Transverse colon (tissue), 4 donors: Measurements from ENCODE around the gene CFAP97D2. TPM values are rescaled to one million over a fixed set of nuclear protein-coding genes. Genes with fewer than 3 reads are reported as not detected.
"Not testable (repeated sequence)": the region's sequence is repeated elsewhere in the genome, so short reads cannot be mapped to it uniquely, and the experiment has no call there.

ENCODE experiments used
- DNase-seq: peaks from one replicate; pipeline ENCODE4 v3.0.0-alpha.2; 2019
- H3K27ac ChIP-seq, 4 donors: fragments of 200-600 bp; sonication (generic); 2 replicates each; pipeline ENCODE4 v1.5.1; 2016 to 2018; ENCODE audit warnings: inconsistent platforms in 4 of 4
- H3K27me3 ChIP-seq: fragments of 200-600 bp; sonication (generic); 2 replicates; pipeline ENCODE4 v1.5.1; 2017; ENCODE audit warnings: inconsistent platforms
- H3K36me3 ChIP-seq, 4 donors: fragments of 200-600 bp; sonication (generic); 2 replicates each; pipeline ENCODE4 v1.5.1; 2017 to 2019; ENCODE audit warnings: inconsistent platforms in 4 of 4
- H3K4me1 ChIP-seq, 4 donors: fragments of 200-600 bp; sonication (generic); 2 replicates each; pipeline ENCODE4 v1.5.1; 2017 to 2020; ENCODE audit warnings: inconsistent platforms in 4 of 4
- H3K4me3 ChIP-seq, 4 donors: fragments of 200-600 bp; sonication (generic); 1 replicate in 1 of 4; 2 replicates in 3 of 4; pipeline versions ENCODE4 v1.5.1 to v1.6.1; 2017 to 2019; ENCODE audit warnings: inconsistent platforms in 4 of 4
- H3K9me3 ChIP-seq, 2 donors: fragments of 200-600 bp; sonication (generic); 2 replicates each; pipeline ENCODE4 v1.5.1; 2017 to 2019; ENCODE audit warnings: inconsistent platforms in 2 of 2
- EP300 ChIP-seq: sonication (generic); formaldehyde crosslinking; IDR thresholded peaks from one replicate; pipeline ENCODE4 v1.6.1; 2017; ENCODE audit warnings: antibody characterized with exemption, low read depth
- POLR2A ChIP-seq: fragments of 450-650 bp; IDR thresholded peaks from one replicate; pipeline ENCODE4 v1.6.1; 2016; ENCODE audit warnings: antibody characterized with exemption, mild to moderate bottlenecking, moderate library complexity
- POLR2AphosphoS5 ChIP-seq, 3 donors: sonication (generic); formaldehyde crosslinking; IDR thresholded peaks; one replicate each; pipeline ENCODE4 v1.6.1; 2016; ENCODE audit warnings: antibody characterized with exemption in 3 of 3
- WGBS, 2 donors: methylation state at CpG; one replicate each; pipeline ENCODE4 v1.1.5; 2018; ENCODE audit warnings: low coverage in 1 of 2; 5-methylcytosine and 5-hydroxymethylcytosine counted together
- in situ Hi-C, 4 donors: fragments of 200-750 bp; cut with MboI; loops; one replicate each; pipeline versions ENCODE4 v1.15.0 to v1.15.1; 2017; ENCODE audit warnings: low sequenced_read_pairs in 3 of 4, low pct_ligation_motif_present in 1 of 4, low pct_unique_long_range_greater_than_20kb in 1 of 4
- intact Hi-C: fragments of 100-400 bp; cut with DNase I; formaldehyde crosslinking; loops from one replicate; pipeline ENCODE4 v1.15.1; 2023; ENCODE audit warnings: low total_unique reads
- total RNA-seq, 4 donors: library from RNA; depleted of rRNA; stranded (reverse); fragments of >200 nt; gene quantifications; one replicate each; pipeline ENCODE4 v1.1.0, GENCODE V29; 2016
- TF ChIP-seq, protein P1 (sequence below), 5 experiments: fragments of 200-600 bp in 3 of 5; fragments of 450-650 bp in 2 of 5; sonication (generic) in 3 of 5; IDR thresholded peaks; 1 replicate in 2 of 5; 2 replicates in 3 of 5; pipeline ENCODE4 v1.5.1; 2016 to 2017; ENCODE audit warnings: antibody characterized with exemption in 5 of 5, inconsistent platforms in 3 of 5, mild to moderate bottlenecking in 2 of 5, moderate library complexity in 1 of 5

Gene CFAP97D2
- total RNA-seq, 4 donors from 2014 or later, result not detected

GRCh38 chr13:114198556-114198955 is 19.5 kb downstream of the CFAP97D2 start:
- Histone ChIP-seq H3K9me3 (no peaks in the 10 kb centered on the region), H3K27me3 (peaks cover 17% of the 10 kb centered on the region), H3K27ac (no peak overlapping the region), H3K36me3 (no peaks in the 10 kb centered on the region), H3K4me3 (no peak overlapping the region), H3K4me1 (no peaks in the 10 kb centered on the region)
- intact Hi-C loops, result no loop called here
- TF ChIP-seq POLR2AphosphoS5 (IDR thresholded peaks at IDR 0.05), result no peak
- TF ChIP-seq, protein P1, sequence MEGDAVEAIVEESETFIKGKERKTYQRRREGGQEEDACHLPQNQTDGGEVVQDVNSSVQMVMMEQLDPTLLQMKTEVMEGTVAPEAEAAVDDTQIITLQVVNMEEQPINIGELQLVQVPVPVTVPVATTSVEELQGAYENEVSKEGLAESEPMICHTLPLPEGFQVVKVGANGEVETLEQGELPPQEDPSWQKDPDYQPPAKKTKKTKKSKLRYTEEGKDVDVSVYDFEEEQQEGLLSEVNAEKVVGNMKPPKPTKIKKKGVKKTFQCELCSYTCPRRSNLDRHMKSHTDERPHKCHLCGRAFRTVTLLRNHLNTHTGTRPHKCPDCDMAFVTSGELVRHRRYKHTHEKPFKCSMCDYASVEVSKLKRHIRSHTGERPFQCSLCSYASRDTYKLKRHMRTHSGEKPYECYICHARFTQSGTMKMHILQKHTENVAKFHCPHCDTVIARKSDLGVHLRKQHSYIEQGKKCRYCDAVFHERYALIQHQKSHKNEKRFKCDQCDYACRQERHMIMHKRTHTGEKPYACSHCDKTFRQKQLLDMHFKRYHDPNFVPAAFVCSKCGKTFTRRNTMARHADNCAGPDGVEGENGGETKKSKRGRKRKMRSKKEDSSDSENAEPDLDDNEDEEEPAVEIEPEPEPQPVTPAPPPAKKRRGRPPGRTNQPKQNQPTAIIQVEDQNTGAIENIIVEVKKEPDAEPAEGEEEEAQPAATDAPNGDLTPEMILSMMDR (IDR thresholded peaks at IDR 0.05), result no peak
- TF ChIP-seq POLR2A, result no peak
- TF ChIP-seq EP300, result no peak
- no peak for DNase-seq
- WGBS, 2 donors, result 86 to 95% methylated on average over 2 to 46 of the region's 47 CpGs
- in situ Hi-C loops, result no loop called here

DNA sequence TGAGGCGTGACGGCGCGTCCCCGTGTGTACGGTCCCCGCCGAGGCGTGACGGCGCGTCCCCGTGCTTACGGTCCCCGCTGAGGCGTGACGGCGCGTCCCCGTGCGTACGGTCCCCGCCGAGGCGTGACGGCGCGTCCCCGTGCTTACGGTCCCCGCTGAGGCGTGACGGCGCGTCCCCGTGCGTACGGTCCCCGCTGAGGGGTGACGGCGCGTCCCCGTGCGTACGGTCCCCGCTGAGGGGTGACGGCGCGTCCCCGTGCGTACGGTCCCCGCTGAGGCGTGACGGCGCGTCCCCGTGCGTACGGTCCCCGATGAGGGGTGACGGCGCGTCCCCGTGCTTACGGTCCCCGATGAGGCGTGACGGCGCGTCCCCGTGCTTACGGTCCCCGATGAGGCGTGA is 20.5 kb downstream of the CFAP97D2 start:
- H3K4me1 ChIP-seq, H3K9me3 ChIP-seq, H3K27ac ChIP-seq, H3K36me3 ChIP-seq, H3K4me3 ChIP-seq, intact Hi-C loops, DNase-seq, in situ Hi-C loops: not testable (repeated sequence)
- WGBS, 2 donors, result 61 to 87% methylated on average over 3 to 57 of the region's 75 CpGs
- peaks cover 17% of the 10 kb centered on the region for H3K27me3 ChIP-seq

DNA sequence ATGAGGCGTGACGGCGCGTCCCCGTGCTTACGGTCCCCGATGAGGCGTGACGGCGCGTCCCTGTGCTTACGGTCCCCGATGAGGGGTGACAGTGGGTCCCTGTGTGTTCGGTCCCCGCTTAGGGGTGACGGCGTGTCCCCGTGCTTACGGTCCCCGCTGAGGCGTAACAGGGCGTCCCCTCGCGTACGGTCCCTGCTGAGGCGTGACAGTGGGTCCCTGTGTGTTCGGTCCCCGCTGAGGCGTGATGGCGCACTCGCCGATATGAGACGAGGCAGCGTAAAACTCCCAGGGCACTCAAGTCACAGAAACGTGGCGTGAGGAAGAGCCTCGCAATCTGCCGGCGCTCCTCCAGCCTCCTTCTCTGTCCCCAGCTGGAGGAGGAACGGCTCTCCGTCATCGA is 20.9 kb downstream of the CFAP97D2 start:
- no peaks in the 10 kb centered on the region for H3K9me3 ChIP-seq
- TF ChIP-seq POLR2AphosphoS5 (IDR thresholded peaks at IDR 0.05), result no peak
- no peak for TF ChIP-seq POLR2A
- TF ChIP-seq EP300, result no peak
- in situ Hi-C loops, result no loop called here
- H3K36me3 ChIP-seq, result no peaks in the 10 kb centered on the region
- H3K4me1 ChIP-seq, result no peaks in the 10 kb centered on the region
- DNase-seq, result no peak
- WGBS, 2 donors, result 64% methylated on average over 36 of the region's 42 CpGs; no CpG with 5 or more reads in 1 of the 2 donors
- H3K27me3 ChIP-seq, result peaks cover 17% of the 10 kb centered on the region
- H3K4me3 ChIP-seq, result no peak overlapping the region
- no peak overlapping the region for H3K27ac ChIP-seq
- intact Hi-C loops, result no loop called here

GRCh38 chr13:114200399-114200911 is 21.4 kb downstream of the CFAP97D2 start:
- DNase-seq, result no peak
- H3K4me1 ChIP-seq, result no peaks in the 10 kb centered on the region
- no peaks in the 10 kb centered on the region for H3K9me3 ChIP-seq
- no peak overlapping the region for H3K27ac ChIP-seq
- in situ Hi-C loops (no loop called here), intact Hi-C loops (no loop called here)
- WGBS, 2 donors, result 65% methylated on average over 18 of the region's 18 CpGs; no CpG with 5 or more reads in 1 of the 2 donors
- no peaks in the 10 kb centered on the region for H3K36me3 ChIP-seq
- peaks cover 17% of the 10 kb centered on the region for H3K27me3 ChIP-seq
- TF ChIP-seq POLR2AphosphoS5 (IDR thresholded peaks at IDR 0.05) (no peak), POLR2A (no peak), EP300 (no peak)
- TF ChIP-seq, protein P1 (IDR thresholded peaks at IDR 0.05), result no peak
- H3K4me3 ChIP-seq, result no peak overlapping the region

GRCh38 chr13:114202581-114202980 is 23.5 kb downstream of the CFAP97D2 start:
- Histone ChIP-seq H3K4me1 (no peaks in the 10 kb centered on the region), H3K27ac (no peak overlapping the region), H3K4me3 (no peak overlapping the region), H3K27me3 (peaks cover 17% of the 10 kb centered on the region), H3K9me3 (no peaks in the 10 kb centered on the region), H3K36me3 (no peaks in the 10 kb centered on the region)
- no peak for DNase-seq
- no peak for TF ChIP-seq EP300
- TF ChIP-seq, protein P1 (IDR thresholded peaks at IDR 0.05), result no peak
- no peak for TF ChIP-seq POLR2A
- WGBS, 2 donors, result 75 to 89% methylated on average over 2 to 6 of the region's 6 CpGs
- in situ Hi-C loops, result no loop called here
- intact Hi-C loops, result no loop called here
